NCI-H748 treated with DMSO at 0.1 percent for 48 hours (cell line): Measurements from ENCODE around the gene RAD51B.
A peak's percentile ranks its signal among the peaks of the same experiment; 100 is the strongest.
"Not testable (repeated sequence)": the region's sequence is repeated elsewhere in the genome, so short reads cannot be mapped to it uniquely, and the experiment has no call there.

Source experiments
- DNase-seq: peaks from one replicate; lab custom pipeline; 2025; lab: John Stamatoyannopoulos, UW

Gene RAD51B

DNA sequence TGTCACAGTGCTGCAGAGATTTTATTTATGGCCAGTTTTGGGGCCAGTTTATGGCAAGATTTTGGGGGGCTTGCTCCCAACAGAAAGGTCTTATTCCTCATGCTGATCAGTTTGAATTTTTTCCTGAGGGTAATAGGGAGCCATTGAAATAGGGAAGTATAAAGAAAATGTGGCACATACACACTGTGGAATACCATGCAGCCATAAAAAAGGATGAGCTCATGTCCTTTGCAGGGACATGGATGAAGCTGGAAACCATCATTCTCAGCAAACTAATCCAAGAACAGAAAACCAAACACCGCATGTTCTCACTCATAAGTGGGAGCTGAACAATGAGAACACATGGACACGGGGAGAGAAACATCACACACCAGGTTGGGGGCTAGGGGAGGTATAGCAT is 483.4 kb downstream of the RAD51B start:
- DNase-seq: not testable (repeated sequence)

- no peak for DNase-seq
These were observed 486.2 kb downstream of the RAD51B start for GRCh38 chr14:68305738-68306137.

DNA sequence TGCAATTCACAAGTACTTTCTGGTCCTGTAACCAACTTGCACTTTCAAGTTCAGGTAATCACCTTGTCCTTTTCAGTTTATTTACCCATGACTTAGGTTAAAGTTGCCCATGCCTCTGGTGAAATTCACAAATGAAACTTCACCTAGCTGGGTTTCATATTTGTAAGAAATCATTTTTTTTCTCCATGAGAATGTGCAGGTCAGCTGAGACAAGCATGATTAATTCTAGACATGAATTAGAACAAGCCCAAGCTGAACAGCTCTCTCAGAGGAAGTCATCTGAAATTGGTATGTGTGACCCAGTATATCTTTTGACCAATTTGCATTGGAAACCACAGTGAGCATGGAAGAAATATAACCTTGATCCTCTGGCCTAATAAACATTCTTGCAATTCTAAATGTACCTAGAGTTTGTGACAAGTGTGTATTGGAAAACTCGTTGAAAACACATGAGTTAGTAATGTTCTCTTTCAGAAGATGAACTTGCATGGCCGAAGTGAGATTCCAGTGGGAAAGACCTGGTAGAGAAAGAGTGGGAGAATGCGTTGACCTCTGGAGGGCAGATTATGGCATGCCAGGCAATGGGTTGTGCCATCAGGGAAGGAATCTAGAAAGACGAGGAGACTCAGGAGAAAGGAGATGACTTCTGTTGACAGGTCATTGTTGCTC is 486.8 kb downstream of the RAD51B start:
- no peak for DNase-seq

DNA sequence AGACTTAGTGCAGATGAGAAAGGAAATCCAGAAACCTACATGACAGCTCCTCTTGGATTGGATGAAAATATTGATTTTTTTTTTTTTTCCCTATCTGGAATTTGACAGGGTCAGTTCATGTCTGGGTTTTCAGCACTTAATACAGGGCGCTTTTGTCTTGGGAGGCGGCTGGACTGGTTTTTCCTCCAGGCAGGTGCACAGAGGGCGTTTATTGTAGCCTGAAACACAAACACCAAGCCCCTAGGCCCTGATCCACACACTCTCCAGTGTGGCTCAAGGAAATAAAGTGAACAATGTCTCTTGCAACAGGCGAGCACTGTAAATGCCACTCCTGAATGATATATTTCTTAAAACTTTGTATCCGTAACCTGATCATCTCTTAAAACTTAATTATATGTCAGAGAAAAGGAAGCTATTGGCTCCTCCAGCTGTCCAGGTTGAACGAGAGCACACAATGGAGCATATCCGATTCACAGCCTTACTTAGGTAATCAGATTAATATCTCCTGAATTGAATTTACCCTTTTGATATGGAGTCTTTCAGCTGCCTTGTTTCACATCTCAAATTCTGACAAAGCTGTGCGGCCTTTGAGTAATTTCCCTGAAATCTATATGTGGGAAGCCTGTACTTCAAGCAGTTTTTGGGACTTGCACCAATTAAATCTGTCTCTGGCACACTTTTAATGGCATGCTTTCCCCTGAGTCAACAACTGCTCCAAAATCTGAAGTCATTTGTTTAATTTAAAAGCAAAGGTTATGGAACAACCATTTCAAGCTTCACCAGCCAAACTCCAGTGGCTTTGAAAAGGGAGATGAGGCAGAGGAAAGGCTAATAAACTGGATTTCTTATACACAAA is 487.6 kb downstream of the RAD51B start:
- peak; percentile 79 for DNase-seq

DNA sequence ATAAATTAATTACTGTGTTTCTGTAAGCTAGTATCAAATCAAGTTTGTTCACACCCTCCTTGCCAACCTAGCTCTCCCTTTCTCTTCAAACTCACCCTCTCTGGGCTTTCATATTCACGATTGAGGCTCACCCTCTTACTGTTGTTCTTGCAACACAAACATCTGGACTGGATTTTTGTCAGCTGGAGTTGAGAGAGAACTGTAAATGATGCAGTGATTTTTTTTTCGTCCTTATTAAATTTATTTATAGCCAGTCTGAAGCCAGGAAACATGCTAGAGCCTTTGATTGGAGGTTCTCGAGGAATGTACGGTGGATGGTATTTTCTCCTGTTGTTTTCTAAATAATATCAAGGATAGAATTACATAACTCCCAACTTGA is 488.2 kb downstream of the RAD51B start:
- DNase-seq: no peak

- no peak for DNase-seq
These were observed 489.3 kb downstream of the RAD51B start for GRCh38 chr14:68308726-68309520.

DNA sequence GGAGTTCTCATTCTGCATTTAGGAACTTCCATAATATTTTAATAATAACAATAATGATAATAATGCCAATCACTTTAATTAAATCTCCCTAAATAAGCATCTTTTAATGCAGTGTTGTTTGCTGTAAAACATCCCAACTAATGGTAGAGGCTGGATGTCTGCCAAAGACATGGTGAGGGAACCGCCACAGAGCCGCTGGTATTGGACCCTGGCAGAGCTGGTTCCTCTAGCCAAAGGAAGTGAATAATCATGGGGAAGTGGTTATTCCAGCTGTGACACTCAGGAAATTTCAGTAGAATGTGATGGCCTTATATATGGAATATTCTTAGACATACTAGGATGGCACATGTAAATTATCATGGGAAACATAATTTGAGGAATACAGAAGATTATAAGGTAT is 490.0 kb downstream of the RAD51B start:
- DNase-seq: no peak

- DNase-seq: no peak
These were observed 492.7 kb downstream of the RAD51B start for GRCh38 chr14:68312300-68312699.

DNA sequence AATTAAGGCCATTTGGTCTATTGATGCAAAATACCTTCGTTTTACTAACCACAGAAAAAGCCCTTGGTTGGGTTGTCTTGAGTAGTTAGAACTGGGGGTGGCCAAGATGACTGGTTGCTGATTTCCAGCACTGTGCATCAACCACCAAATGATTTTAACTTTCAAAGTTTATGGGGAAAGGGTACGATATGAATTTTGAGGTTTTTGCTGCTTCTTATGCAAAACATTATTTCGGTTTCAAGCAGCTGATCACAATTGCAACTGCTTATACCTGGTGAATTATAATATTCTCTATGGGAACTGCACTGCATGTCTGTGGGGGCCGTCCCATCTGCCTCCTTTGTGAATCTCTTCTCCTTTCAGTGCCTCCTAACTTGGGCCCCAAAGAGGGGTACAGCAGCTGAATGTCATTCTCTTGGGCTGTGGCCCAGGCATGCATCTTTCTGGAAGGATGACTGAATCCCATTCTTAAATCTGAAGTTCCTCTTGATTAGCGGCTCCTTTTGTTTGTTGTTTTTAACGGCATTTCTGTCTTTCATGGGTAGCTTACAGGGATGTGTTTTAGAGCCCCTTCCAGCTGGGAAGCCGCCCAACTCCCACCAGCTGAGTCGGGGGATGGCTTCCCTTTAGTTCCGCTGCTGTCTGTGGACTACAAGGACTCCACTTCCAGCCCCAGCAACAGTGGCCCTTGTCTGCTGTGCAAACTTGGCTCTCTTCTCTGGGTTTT is 493.5 kb downstream of the RAD51B start:
- no peak for DNase-seq

DNA sequence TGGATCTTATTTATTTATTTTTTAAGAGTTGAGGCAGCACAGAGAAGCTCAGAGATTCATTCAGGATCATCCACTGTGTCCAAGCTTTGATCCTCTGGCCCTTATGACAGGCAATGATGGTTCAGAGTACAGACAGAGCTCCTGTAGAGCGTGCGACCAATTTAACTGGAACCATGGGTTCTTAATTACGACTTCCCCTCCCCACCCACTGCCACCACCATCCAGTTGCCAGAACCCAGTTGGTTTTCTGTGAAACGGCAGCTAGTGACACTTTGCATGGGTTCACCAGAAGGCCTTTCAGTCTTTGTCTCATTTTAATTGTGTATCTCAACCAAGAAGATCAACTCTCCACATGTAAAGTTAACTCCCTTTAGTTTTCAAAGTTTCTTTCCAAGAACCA is 495.1 kb downstream of the RAD51B start:
- no peak for DNase-seq

DNA sequence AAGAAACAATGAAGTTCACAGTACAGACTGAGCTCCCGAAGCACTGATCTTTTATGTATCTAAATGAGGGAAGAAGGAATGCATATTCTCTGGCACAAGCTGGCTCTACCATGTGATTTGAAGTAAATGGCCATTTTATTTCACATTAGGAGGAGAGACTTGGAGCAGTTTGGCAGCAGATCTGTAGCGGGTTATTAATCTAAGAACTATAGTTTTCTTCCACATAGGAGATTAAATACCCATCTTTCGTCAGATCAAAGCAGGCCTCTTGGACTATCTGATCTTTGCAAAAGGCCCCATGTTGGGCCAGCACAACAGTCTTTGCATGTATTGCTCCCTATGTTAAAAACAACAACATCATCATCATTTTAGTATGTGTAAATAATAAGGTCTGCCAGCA is 495.5 kb downstream of the RAD51B start:
- no peak for DNase-seq

GRCh38 chr14:68316078-68316868 is 496.7 kb downstream of the RAD51B start:
- no peak for DNase-seq

DNA sequence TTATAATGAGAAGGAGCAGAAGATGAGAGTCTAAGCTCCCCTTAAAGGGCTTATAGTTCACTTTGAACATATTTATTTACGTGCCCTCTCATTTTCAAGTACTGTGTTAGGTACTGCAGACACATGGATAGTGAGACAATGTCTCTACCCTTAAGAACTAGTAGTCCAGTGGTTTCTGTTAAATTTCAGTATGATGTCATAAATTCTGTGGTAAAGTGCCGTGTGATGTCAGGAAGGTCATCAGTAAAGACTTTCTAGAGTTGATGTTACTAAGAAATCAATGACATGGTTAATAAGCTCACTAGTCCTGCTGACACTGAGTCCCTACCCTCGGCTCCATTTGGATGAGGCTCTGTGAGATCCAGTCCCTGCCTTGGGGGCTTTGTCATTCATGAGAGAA is 497.7 kb downstream of the RAD51B start:
- no peak for DNase-seq

- no peak for DNase-seq
These were observed 499.2 kb downstream of the RAD51B start for GRCh38 chr14:68318828-68319227.

DNA sequence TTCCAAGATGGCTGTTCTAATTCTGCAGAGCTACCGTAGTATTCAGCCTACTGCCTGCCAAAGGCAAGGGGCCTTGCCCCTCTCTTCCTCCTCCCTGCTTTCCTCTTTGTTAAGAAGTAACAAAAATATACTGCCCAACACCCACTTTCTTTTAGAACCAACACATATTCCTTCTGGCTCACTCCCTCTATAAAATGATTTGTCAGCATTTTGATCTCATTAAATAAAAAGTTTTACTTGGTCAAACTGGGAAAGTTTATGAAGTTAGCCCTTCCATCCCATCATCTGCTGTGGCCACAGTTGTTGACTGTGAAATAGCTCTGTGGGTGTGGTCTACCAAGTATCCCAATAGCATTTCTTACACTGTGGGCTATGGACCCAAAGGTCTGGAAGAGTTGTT is 500.9 kb downstream of the RAD51B start:
- no peak for DNase-seq

GRCh38 chr14:68322940-68323620 is 503.5 kb downstream of the RAD51B start:
- DNase-seq: no peak

DNA sequence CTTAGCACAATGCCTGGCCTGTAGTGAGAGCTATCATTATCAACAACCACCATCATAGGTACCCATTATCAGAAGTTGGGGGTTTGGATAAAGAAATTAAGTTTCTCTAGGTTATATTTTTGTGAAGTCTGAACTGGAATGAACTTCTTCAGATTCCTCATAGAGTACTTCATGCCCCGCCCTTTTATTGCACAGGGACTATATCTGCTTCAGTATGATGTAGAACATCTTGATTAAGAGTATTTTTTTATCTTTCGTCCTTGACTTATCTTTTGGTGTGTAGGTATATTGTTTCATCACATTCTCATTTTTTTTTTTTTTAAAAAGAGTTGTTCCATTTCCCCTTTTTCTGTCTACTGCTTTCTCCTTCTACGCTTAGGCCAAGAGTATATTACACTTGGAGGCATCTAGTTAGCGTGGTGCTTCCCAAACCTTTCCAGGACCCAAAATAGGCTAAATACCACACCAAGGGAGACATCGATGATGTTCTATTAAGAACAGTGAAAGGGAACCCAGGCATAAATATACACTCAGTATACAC is 505.8 kb downstream of the RAD51B start:
- DNase-seq: no peak

DNA sequence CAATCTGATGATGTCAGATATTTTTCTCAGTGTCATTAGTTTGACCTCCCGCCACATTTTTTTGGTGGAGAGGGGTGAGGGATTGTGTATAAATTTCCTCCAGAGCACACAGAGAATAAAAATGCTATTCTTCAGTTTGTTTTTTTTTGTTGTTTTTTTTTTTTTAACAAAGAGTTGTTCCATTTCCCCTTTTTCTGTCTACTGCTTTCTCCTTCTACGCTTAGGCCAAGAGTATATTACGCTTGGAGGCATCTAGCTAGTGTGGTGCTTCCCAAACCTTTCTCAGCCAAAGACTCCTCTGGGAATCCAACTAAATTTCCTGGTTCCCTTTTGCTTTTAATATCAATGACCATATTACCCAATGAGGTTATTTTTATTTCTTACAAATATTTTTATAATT is 507.7 kb downstream of the RAD51B start:
- no peak for DNase-seq

GRCh38 chr14:68328509-68328908 is 508.9 kb downstream of the RAD51B start:
- no peak for DNase-seq

GRCh38 chr14:68331426-68331825 is 511.8 kb downstream of the RAD51B start:
- no peak for DNase-seq
